Measurements from ENCODE around the gene LRRC32.

GRCh38 chr11:76639621-76640020 lies 30.9 kb downstream of the LRRC32 start:
- TF ChIP-seq CTCF (IDR thresholded peaks at IDR 0.05) (no peak), POLR2A (IDR thresholded peaks at IDR 0.05) (no peak)
